ENCODE results near the gene KRTAP10-4.

Gene KRTAP10-4

DNA sequence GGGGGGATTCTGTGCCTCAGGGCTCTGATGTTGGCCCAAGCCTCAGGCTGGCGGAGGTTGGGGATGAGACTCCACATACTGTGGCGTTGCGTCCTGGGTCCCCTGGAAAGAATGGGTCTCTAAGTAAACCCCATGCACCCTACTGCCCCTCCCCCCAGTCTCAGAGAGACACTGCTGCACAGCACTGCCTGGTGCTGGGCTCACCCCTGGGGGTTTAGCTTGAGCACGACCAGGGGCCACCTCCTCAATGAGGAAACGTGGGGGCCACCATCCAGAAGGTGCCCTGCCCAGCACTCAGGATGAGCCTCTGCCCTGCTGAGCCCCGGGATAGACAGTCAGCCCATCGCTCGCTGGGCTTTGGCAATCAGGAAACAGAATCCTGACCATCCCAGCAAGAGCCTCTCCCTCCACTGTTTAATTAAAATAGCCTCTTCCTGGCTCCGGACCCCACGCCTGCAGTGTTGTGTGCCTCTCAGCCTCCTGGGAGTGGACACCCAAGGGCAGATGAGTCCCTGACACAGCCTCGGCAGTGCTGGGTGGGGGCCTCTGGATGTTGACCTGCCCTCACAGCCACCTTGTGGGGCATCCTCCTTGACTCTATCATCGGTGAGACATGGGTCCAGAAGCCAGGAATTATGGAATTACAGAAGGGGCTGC lies 3.5 kb upstream of the KRTAP10-4 start:
- H3K27me3 ChIP-seq (ENCODE audit: insufficient read depth, poor library complexity, severe bottlenecking), result no peaks in the 10 kb centered on the region
- H3K4me3 ChIP-seq (replicated peaks; ENCODE audit: insufficient read depth, low read length), result no peak overlapping the region
- H3K27ac ChIP-seq (replicated peaks), result no peak overlapping the region
- DNase-seq (ENCODE audit: low read depth in 1 of 2, low spot score in 1 of 2), result no peak
- TF ChIP-seq, protein P1, sequence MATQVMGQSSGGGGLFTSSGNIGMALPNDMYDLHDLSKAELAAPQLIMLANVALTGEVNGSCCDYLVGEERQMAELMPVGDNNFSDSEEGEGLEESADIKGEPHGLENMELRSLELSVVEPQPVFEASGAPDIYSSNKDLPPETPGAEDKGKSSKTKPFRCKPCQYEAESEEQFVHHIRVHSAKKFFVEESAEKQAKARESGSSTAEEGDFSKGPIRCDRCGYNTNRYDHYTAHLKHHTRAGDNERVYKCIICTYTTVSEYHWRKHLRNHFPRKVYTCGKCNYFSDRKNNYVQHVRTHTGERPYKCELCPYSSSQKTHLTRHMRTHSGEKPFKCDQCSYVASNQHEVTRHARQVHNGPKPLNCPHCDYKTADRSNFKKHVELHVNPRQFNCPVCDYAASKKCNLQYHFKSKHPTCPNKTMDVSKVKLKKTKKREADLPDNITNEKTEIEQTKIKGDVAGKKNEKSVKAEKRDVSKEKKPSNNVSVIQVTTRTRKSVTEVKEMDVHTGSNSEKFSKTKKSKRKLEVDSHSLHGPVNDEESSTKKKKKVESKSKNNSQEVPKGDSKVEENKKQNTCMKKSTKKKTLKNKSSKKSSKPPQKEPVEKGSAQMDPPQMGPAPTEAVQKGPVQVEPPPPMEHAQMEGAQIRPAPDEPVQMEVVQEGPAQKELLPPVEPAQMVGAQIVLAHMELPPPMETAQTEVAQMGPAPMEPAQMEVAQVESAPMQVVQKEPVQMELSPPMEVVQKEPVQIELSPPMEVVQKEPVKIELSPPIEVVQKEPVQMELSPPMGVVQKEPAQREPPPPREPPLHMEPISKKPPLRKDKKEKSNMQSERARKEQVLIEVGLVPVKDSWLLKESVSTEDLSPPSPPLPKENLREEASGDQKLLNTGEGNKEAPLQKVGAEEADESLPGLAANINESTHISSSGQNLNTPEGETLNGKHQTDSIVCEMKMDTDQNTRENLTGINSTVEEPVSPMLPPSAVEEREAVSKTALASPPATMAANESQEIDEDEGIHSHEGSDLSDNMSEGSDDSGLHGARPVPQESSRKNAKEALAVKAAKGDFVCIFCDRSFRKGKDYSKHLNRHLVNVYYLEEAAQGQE (IDR thresholded peaks at IDR 0.05; ENCODE audit: insufficient replicate concordance, low read depth), result no peak
- no peak for TF ChIP-seq GABPA (IDR thresholded peaks at IDR 0.05; ENCODE audit: low read depth)
- no peak for TF ChIP-seq SPI1 (IDR thresholded peaks at IDR 0.05; ENCODE audit: borderline replicate concordance, low read depth)
- TF ChIP-seq, protein P2, sequence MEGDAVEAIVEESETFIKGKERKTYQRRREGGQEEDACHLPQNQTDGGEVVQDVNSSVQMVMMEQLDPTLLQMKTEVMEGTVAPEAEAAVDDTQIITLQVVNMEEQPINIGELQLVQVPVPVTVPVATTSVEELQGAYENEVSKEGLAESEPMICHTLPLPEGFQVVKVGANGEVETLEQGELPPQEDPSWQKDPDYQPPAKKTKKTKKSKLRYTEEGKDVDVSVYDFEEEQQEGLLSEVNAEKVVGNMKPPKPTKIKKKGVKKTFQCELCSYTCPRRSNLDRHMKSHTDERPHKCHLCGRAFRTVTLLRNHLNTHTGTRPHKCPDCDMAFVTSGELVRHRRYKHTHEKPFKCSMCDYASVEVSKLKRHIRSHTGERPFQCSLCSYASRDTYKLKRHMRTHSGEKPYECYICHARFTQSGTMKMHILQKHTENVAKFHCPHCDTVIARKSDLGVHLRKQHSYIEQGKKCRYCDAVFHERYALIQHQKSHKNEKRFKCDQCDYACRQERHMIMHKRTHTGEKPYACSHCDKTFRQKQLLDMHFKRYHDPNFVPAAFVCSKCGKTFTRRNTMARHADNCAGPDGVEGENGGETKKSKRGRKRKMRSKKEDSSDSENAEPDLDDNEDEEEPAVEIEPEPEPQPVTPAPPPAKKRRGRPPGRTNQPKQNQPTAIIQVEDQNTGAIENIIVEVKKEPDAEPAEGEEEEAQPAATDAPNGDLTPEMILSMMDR (IDR thresholded peaks at IDR 0.05; ENCODE audit: insufficient read depth, low read length), result no peak

DNA sequence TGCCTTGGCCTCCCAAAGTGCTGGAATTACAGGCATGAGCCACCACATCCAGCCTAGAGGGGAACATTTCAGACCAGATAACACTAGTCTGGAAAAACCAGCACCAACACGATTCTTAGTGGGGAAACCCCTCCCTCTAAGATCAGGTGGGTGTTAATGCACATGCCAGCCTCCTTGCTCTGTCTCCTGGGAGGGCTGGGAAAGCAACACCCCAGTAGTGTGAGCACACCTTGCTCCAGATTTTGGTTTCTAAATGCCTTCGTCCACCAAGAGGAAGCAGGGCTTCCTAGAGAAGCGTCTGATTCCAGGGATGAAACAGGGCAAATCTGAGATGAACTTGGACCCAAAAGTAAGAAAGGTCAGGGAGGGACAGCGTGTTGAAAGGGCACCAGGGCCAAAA lies 2.2 kb upstream of the KRTAP10-4 start:
- Histone ChIP-seq H3K27me3 (ENCODE audit: insufficient read depth, poor library complexity, severe bottlenecking) (no peaks in the 10 kb centered on the region), H3K27ac (replicated peaks) (no peak overlapping the region), H3K4me3 (replicated peaks; ENCODE audit: insufficient read depth, low read length) (no peak overlapping the region)
- no peak for DNase-seq (ENCODE audit: low read depth in 1 of 2, low spot score in 1 of 2)
- TF ChIP-seq SPI1 (IDR thresholded peaks at IDR 0.05; ENCODE audit: borderline replicate concordance, low read depth) (no peak), POLR2AphosphoS5 (IDR thresholded peaks at IDR 0.05; ENCODE audit: low read depth) (no peak), GABPA (IDR thresholded peaks at IDR 0.05; ENCODE audit: low read depth) (no peak)
- TF ChIP-seq, protein P2 (IDR thresholded peaks at IDR 0.05; ENCODE audit: insufficient read depth, low read length), result no peak
- TF ChIP-seq, protein P1 (IDR thresholded peaks at IDR 0.05; ENCODE audit: insufficient replicate concordance, low read depth), result no peak

DNA sequence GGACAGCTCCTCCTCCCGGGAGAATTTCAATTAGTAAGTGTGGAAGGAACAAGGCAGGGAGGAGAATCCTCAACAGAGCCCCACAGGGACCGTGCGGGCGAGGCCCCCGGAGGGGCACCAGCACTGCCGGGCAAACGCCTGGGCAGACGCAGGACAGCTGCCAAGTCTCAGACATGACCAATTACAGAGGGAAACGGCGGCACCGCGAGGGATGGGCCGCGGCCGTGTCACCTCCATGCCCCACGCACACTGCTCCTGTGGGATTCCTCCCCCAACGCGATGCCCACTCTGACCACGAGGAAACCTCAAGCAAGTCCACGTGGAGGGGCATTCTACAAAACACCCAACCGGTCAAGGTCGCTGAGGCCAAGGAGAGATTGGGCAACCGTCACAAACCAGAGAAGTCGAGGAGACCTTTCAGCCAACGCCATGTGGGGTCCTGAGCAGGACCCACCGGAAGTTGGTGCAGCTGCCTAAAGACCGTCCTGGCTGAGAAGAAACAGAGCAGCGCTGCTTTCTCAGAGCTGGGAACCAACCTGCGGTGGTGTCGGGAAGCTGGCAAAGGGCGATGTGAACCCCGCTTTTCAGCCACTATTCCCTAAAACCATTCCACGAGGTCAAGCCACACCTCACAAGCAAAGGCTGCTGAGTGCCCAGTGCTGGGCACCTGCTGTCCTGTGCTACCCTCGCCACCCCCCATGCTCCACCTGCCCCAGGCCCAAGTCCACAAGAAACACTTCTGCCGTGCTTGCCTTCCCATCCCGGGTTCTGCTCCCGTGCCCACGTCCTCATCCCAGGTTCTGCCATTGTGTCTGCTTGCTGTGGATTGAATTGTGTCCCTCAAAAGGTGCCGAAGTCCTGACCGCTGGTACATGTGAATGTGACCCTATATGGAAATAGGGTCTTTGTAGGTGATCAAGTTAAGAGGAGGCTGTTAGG lies 1.4 kb upstream of the KRTAP10-4 start:
- Histone ChIP-seq H3K4me3 (replicated peaks; ENCODE audit: insufficient read depth, low read length) (no peak overlapping the region), H3K27me3 (ENCODE audit: insufficient read depth, poor library complexity, severe bottlenecking) (no peaks in the 10 kb centered on the region), H3K27ac (replicated peaks) (no peak overlapping the region)
- DNase-seq (ENCODE audit: low read depth in 1 of 2, low spot score in 1 of 2), result no peak
- TF ChIP-seq SPI1 (IDR thresholded peaks at IDR 0.05; ENCODE audit: borderline replicate concordance, low read depth), result no peak
- TF ChIP-seq, protein P1 (IDR thresholded peaks at IDR 0.05; ENCODE audit: insufficient replicate concordance, low read depth), result no peak
- no peak for TF ChIP-seq GABPA (IDR thresholded peaks at IDR 0.05; ENCODE audit: low read depth)
- TF ChIP-seq POLR2AphosphoS5 (IDR thresholded peaks at IDR 0.05; ENCODE audit: low read depth), result no peak
- TF ChIP-seq, protein P2 (IDR thresholded peaks at IDR 0.05; ENCODE audit: insufficient read depth, low read length), result no peak
